BE2C (cell line): ENCODE data around the gene CSH2.

Experiments
- DNase-seq: peaks from one replicate; pipeline ENCODE4 v3.0.0-alpha.2; 2020
- H3K27me3 ChIP-seq: fragments of 250-450 bp; sonication (Bioruptor Pico); 2 replicates; pipeline ENCODE4 v1.5.1; 2020; ENCODE audit warnings: mild to moderate bottlenecking
- H3K36me3 ChIP-seq: fragments of 250-450 bp; sonication (Bioruptor Pico); 2 replicates; pipeline ENCODE4 v1.5.1; 2020; ENCODE audit warnings: mild to moderate bottlenecking
- H3K4me1 ChIP-seq: fragments of 250-450 bp; sonication (Bioruptor Pico); 2 replicates; pipeline ENCODE4 v1.5.1; 2020
- H3K4me3 ChIP-seq: 2 replicates; pipeline ENCODE4 v1.5.1; 2011; ENCODE audit warnings: low read depth, low read length
- H3K9me3 ChIP-seq: fragments of 250-450 bp; sonication (Bioruptor Pico); 2 replicates; pipeline ENCODE4 v1.5.1; 2020
- CTCF ChIP-seq: IDR thresholded peaks from 2 replicates; pipeline ENCODE4 v1.5.1; 2012; ENCODE audit warnings: mild to moderate bottlenecking, low read depth, low read length

CSH2 gene

GRCh38 chr17:63823659-63824331, 49.7 kb downstream of the CSH2 start:
- Histone ChIP-seq H3K27me3 (no peaks in the 10 kb centered on the region), H3K4me1 (no peaks in the 10 kb centered on the region; the same call in none of the 2 replicates), H3K36me3 (peaks cover 78% of the 10 kb centered on the region), H3K9me3 (no peaks in the 10 kb centered on the region), H3K4me3 (no peak overlapping the region)
- TF ChIP-seq CTCF = no peak
- DNase-seq = no peak

- no peak for TF ChIP-seq CTCF
- H3K36me3 ChIP-seq = peaks cover 83% of the 10 kb centered on the region
- DNase-seq = no peak
Observed at GRCh38 chr17:63822537-63822936, 50.9 kb downstream of the CSH2 start.

More at GRCh38 chr17:63822537-63822936, 50.9 kb downstream of the CSH2 start:
- Histone ChIP-seq H3K9me3 (no peaks in the 10 kb centered on the region), H3K4me1 (no peaks in the 10 kb centered on the region; the same call in 1 of the 2 replicates), H3K27me3 (no peaks in the 10 kb centered on the region), H3K4me3 (no peak overlapping the region)
